Kidney epithelial cell (primary cell): Measurements from ENCODE around the gene MAML2. TPM values are rescaled to one million over a fixed set of nuclear protein-coding genes. Genes with fewer than 3 reads are reported as not detected.

Source experiments
- DNase-seq: peaks from one replicate; pipeline ENCODE4 v3.0.0-alpha.2; 2010; ENCODE audit warnings: low read depth
- H3K27me3 ChIP-seq: 2 replicates; pipeline ENCODE4 v1.6.0; 2011; ENCODE audit warnings: low read length; ENCODE audit not compliant: control insufficient read depth, insufficient read depth
- H3K36me3 ChIP-seq: 2 replicates; pipeline ENCODE4 v1.5.1; 2011; ENCODE audit warnings: low read length; ENCODE audit not compliant: control insufficient read depth, insufficient read depth
- H3K4me3 ChIP-seq: 2 replicates; pipeline ENCODE4 v1.5.1; 2011; ENCODE audit warnings: low read depth, mild to moderate bottlenecking, control low read depth, low read length
- CTCF ChIP-seq: IDR thresholded peaks from 2 replicates; pipeline ENCODE4 v1.5.1; 2011; ENCODE audit warnings: mild to moderate bottlenecking, moderate library complexity, low read length, control low read depth, inconsistent platforms; ENCODE audit not compliant: insufficient read depth, poor library complexity, severe bottlenecking
- total RNA-seq: library from RNA; depleted of rRNA; stranded (reverse); fragments of >200 nt; gene quantifications from 2 replicates; pipeline ENCODE4 v1.2.3, GENCODE V29; 2015

The MAML2 gene
- total RNA-seq, 1 donor from 2014 or later: 12.3 TPM

GRCh38 chr11:96001037-96001436, 342.0 kb downstream of the MAML2 start:
- TF ChIP-seq CTCF: no peak
- no peak for DNase-seq
- H3K4me3 ChIP-seq: no peak overlapping the region
- no peaks in the 10 kb centered on the region for H3K27me3 ChIP-seq
- no peaks in the 10 kb centered on the region for H3K36me3 ChIP-seq

GRCh38 chr11:95999711-96000406, 343.1 kb downstream of the MAML2 start:
- no peaks in the 10 kb centered on the region for H3K36me3 ChIP-seq
- H3K27me3 ChIP-seq: no peaks in the 10 kb centered on the region
- TF ChIP-seq CTCF: no peak
- DNase-seq: no peak
- H3K4me3 ChIP-seq: no peak overlapping the region

- TF ChIP-seq CTCF: no peak
- no peaks in the 10 kb centered on the region for H3K36me3 ChIP-seq
- H3K4me3 ChIP-seq: no peak overlapping the region
- DNase-seq: no peak
- no peaks in the 10 kb centered on the region for H3K27me3 ChIP-seq
Observed at GRCh38 chr11:95996621-95997235, 346.3 kb downstream of the MAML2 start.

- Histone ChIP-seq H3K27me3 (no peaks in the 10 kb centered on the region), H3K36me3 (no peaks in the 10 kb centered on the region), H3K4me3 (no peak overlapping the region)
- DNase-seq: no peak
- TF ChIP-seq CTCF: no peak
Observed at GRCh38 chr11:95994329-95994728, 348.7 kb downstream of the MAML2 start.

DNA sequence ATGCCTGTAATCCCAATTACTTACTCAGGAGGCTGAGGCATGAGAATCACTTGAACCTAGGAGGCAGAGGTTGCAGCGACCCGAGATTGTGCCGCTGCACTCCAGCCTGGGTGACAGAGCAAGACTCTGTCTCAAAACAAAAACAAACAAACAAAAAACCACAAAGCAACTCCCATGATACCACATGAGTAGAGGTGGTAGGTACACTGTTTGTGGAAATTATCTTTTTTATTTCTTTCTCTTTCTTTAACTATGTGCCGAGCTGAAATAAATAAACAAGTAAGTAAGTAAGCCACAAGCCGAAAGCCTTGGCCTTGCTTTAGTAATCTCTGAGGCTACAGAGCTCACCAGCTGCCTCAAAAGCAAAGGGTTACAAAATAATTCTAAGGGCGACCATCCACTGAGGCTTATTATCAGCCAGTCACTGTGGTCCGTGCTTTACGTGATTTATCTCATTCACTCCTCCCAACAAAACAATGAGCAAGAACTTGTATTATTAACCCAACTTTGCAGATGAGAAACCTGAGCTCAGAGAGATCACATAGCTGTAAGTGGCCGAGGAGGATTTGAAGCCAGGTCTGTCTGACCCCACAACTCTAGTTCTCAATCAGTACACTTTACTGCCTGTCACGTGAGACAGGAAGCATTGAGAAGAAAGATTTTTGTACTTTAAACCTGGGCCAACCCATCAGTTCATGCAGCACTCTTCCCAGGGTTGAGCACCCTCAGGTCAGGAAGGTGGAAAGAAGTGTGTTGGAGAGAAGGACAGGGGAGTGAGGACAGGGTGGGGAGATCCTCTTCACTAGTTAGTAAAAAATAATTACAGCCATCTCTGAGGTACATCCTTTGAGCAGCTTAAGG, 349.3 kb downstream of the MAML2 start:
- Histone ChIP-seq H3K36me3 (no peaks in the 10 kb centered on the region), H3K4me3 (no peak overlapping the region), H3K27me3 (no peaks in the 10 kb centered on the region)
- DNase-seq: no peak
- TF ChIP-seq CTCF: no peak
